Activated CD8-positive, alpha-beta memory T cell treated with anti-CD3 and anti-CD28 coated beads for 1 hour (primary cell): ENCODE data around the gene RIOK1.
"Not testable (repeated sequence)": the region's sequence is repeated elsewhere in the genome, so short reads cannot be mapped to it uniquely, and the experiment has no call there.

ENCODE experiments used
- DNase-seq, 2 donors: peaks; one replicate each; pipeline ENCODE4 v3.0.0-alpha.2; 2020; ENCODE audit warnings: low read depth in 1 of 2; ENCODE audit errors: extremely low read depth in 1 of 2

Gene RIOK1

DNA sequence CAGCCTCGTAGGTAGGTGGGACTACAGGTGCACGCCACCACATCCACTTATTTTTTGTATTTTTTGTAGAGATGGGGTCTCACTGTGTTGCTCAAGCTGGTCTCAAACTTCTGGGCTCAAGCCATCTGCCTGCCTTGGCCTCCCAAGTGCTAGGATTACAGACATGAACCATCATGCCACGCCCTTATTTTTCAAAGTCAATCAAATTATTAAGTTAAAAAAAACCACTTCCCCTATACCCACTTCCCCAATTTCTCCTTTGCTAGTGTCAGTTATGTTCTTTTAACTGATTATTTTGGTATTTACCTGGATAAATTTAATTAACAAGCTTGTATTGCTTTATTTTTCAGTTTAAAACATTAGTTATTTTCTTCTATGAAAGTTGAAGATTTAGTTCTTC is 49.6 kb downstream of the RIOK1 start:
- no peak for DNase-seq

DNA sequence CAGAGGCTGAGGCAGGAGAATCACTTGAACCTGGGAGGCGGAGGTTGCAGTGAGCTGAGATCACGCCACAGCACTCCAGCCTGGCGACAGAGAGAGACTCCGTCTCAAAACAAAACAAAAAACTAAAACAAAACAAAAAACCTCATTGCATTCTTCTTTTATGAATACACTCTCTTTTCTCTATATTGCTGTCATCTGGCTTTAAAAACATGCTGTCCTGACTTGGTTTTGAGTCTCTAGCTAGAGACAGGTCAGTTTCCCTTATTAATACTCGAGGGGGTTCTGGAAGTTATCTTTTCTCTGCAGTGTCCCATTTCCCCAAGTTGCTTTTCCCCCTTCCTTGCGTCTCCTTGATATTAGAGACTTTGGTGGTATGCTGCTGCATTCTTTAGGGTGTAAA is 50.9 kb downstream of the RIOK1 start:
- DNase-seq, result no peak

DNA sequence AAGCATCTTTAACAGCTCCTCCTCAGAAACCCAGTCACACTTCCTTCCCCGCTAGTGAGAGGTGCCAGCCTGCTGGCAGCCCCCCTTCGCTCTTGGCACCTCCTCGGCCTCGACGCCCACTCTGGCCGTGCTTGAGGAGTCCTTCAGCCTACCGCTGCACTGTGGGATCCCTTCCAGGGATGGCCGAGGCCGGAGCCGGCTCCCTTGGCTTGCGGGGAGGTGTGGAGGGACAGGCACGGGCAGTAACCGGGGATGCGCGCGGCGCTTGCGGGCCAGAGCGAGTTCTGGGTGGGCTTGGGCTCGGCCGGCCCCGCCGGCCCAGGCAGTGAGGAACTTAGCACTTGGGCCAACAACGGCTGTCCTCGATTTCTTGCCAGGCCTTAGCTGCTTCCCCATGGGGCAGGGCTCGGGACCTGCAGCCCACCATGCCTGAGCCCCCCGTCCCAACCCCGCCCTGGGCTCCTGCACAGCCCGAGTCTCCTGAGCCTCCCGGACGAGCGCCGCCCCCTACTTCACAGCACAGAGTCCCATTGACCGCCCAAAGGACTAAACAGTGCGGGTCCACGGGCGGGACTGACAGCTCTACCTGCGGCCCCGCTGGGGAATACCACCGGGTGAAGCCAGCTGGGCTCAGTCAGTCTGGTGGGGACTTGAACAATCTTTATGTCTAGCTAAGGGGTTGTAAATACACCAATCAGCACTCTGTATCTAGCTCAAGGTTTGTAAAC is 51.6 kb downstream of the RIOK1 start:
- no peak for DNase-seq

DNA sequence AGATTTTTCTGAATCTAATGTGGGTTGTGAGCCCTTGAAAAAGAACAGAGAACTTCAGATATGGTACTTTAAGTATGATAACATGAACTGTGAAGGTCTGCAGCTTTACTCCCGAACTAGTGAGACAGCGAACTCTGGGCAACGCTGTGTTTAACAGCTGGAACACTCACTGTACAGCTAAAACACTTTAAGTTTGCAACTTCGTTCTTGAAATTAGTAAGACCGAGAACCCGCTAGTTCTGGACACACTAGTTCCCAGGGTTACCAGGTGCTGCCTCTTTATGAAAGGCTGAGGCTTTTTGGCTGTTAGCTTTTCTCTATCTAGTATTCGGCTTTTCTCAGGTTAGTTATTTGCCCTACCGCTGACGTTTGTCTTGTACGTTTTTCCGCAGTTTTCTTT is 52.9 kb downstream of the RIOK1 start:
- DNase-seq, result no peak

- no peak for DNase-seq
These were observed 55.5 kb downstream of the RIOK1 start for GRCh38 chr6:7445101-7445500.

DNA sequence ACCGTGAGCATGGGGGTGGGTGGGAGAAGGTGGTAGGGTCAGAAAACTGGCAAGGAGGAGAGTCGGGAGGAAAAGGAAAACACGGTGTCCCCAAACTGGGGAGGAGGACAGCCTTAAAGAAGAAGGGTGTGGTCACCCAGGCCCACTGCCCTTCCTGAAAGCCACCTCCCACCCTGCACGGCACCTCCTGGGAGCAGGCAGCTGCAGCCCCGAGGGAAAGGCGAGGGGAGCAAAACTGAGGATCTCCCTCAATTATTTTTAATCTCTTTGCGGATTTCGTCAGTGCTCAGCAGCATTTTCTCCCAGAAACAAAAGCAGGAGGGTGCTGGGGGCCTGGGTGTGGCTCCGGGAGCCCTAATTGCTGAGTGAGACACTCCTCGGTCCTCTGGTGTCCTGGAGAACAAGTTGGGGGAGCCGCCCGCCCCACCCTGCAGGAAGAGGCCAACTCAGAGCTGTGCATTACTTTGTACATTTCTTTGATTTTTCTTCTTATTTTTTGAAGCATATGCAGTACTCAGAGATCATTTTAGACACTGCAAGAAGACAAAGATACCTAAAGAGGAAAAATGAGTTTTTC is 56.4 kb downstream of the RIOK1 start:
- DNase-seq, result no peak

- DNase-seq, result no peak
These were observed 57.2 kb downstream of the RIOK1 start for GRCh38 chr6:7446619-7447325.

DNA sequence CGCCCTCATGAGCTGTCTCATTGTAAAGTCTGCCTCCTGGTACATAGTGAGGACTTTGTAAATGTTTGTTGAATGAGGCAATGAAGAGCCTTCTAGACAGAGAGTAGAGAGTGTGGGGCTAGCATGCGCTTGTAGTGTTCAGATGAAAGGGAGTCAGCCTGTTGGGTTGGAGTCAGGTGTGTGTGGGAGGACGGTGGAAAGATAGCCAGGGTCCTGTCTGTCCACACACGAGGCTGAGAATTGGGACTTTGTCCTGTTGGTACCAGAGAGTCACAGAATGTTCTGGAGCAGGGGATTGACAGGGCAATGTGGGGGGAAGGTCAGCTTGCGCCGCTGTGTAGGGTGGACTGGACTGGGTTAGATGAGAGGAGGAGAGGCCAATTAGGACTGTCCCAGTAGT is 58.6 kb downstream of the RIOK1 start:
- no peak for DNase-seq

GRCh38 chr6:7449018-7449417 is 59.4 kb downstream of the RIOK1 start:
- no peak for DNase-seq

- no peak for DNase-seq
These were observed 61.7 kb downstream of the RIOK1 start for GRCh38 chr6:7451326-7451725.

- no peak for DNase-seq
These were observed 63.3 kb downstream of the RIOK1 start for GRCh38 chr6:7452898-7453297.

GRCh38 chr6:7454696-7455358 is 65.2 kb downstream of the RIOK1 start:
- no peak for DNase-seq

DNA sequence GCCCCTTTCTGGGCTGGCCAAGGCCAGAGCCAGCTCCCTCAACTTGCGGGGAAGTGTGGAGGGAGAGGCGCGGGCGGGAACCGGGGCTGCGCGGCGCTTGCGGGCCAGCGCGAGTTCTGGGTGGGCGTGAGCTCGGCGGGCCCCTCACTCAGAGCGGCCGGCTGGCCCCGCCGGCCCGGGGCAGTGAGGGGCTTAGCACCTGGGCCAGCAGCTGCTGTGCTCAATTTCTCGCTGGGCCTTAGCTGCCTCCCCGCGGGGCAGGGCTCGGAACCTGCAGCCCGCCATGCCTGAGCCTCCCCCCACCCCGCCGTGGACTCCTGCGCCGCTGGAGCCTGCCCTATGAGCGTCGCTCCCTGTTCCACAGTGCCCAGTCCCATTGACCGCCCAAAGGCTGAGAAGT is 66.7 kb downstream of the RIOK1 start:
- not testable (repeated sequence) for DNase-seq

DNA sequence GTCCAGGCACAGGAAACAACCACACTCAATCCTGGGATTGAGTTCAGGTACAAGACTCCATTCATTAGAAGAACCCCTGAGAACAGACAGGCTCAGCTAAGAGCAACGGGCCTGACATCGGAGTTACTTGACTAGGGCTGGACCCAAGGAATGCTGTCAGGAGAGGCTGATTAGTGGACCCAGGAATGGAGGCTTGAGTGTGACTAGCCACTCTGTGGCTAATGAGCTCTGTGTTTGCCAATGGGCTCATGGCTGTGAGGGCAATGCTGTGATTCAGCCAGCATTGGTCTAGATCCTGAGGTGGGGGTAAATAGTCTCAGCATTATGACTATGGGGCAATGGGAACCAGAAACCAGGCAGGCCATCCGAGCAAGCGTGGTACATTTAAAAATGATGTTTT is 71.8 kb downstream of the RIOK1 start:
- no peak for DNase-seq

- DNase-seq, result no peak
These were observed 74.2 kb downstream of the RIOK1 start for GRCh38 chr6:7463785-7464184.

- DNase-seq, result no peak
These were observed 77.6 kb downstream of the RIOK1 start for GRCh38 chr6:7467007-7467897.
